ENCODE measurements around the gene PIK3C2G. TPM values are rescaled to one million over a fixed set of nuclear protein-coding genes. Genes with fewer than 3 reads are reported as not detected.

Gene PIK3C2G
- total and polyA plus RNA-seq, 2 donors: 0.05 TPM

- Histone ChIP-seq H3K4me1 (ENCODE audit: control insufficient read depth in 2 of 2, insufficient read depth in 2 of 2, low read length in 2 of 2) (no peaks in the 10 kb centered on the region), H3K4me3 (ENCODE audit: low read length in 2 of 2) (no peak overlapping the region), H3K9me3 (ENCODE audit: control insufficient read depth in 2 of 2, insufficient read depth in 1 of 2, low read length in 1 of 2) (no peaks in the 10 kb centered on the region), H3K27ac (ENCODE audit: low read depth in 1 of 2, low read length in 1 of 2) (no peak overlapping the region), H3K27me3 (ENCODE audit: control insufficient read depth in 2 of 2, insufficient read depth in 1 of 2, low read length in 1 of 2) (no peaks in the 10 kb centered on the region), H3K36me3 (ENCODE audit: control insufficient read depth in 2 of 2, insufficient read depth in 2 of 2, low read length in 1 of 2) (no peaks in the 10 kb centered on the region)
- no peak for DNase-seq (ENCODE audit: low read depth in 6 of 9, low spot score in 9 of 9)
- 90% methylated on average over 3 of the region's 3 CpGs for WGBS
Observed at GRCh38 chr12:18446061-18446644, 184.8 kb downstream of the PIK3C2G start.

GRCh38 chr12:18454330-18454729 is 193.0 kb downstream of the PIK3C2G start:
- no peaks in the 10 kb centered on the region for H3K36me3 ChIP-seq (ENCODE audit: control insufficient read depth in 2 of 2, insufficient read depth in 2 of 2, low read length in 1 of 2)
- 13% methylated on average over 1 of the region's 1 CpG for WGBS
- no peaks in the 10 kb centered on the region for H3K9me3 ChIP-seq (ENCODE audit: control insufficient read depth in 2 of 2, insufficient read depth in 1 of 2, low read length in 1 of 2)
- H3K27ac ChIP-seq (ENCODE audit: low read depth in 1 of 2, low read length in 1 of 2): no peak overlapping the region
- no peaks in the 10 kb centered on the region for H3K4me1 ChIP-seq (ENCODE audit: control insufficient read depth in 2 of 2, insufficient read depth in 2 of 2, low read length in 2 of 2)
- DNase-seq (ENCODE audit: low read depth in 6 of 9, low spot score in 9 of 9): no peak
- no peaks in the 10 kb centered on the region for H3K27me3 ChIP-seq (ENCODE audit: control insufficient read depth in 2 of 2, insufficient read depth in 1 of 2, low read length in 1 of 2)
- no peak overlapping the region for H3K4me3 ChIP-seq (ENCODE audit: low read length in 2 of 2)

- no peaks in the 10 kb centered on the region for H3K9me3 ChIP-seq (ENCODE audit: control insufficient read depth in 2 of 2, insufficient read depth in 1 of 2, low read length in 1 of 2)
- no peaks in the 10 kb centered on the region for H3K36me3 ChIP-seq (ENCODE audit: control insufficient read depth in 2 of 2, insufficient read depth in 2 of 2, low read length in 1 of 2)
- WGBS: 97% methylated on average over 2 of the region's 2 CpGs
- no peak overlapping the region for H3K4me3 ChIP-seq (ENCODE audit: low read length in 2 of 2)
- no peak for DNase-seq (ENCODE audit: low read depth in 6 of 9, low spot score in 9 of 9)
- no peaks in the 10 kb centered on the region for H3K27me3 ChIP-seq (ENCODE audit: control insufficient read depth in 2 of 2, insufficient read depth in 1 of 2, low read length in 1 of 2)
- H3K27ac ChIP-seq (ENCODE audit: low read depth in 1 of 2, low read length in 1 of 2): no peak overlapping the region
- H3K4me1 ChIP-seq (ENCODE audit: control insufficient read depth in 2 of 2, insufficient read depth in 2 of 2, low read length in 2 of 2): no peaks in the 10 kb centered on the region
Observed at GRCh38 chr12:18456344-18456743, 195.0 kb downstream of the PIK3C2G start.

- Histone ChIP-seq H3K4me3 (ENCODE audit: low read length in 2 of 2) (no peak overlapping the region), H3K9me3 (ENCODE audit: control insufficient read depth in 2 of 2, insufficient read depth in 1 of 2, low read length in 1 of 2) (no peaks in the 10 kb centered on the region), H3K36me3 (ENCODE audit: control insufficient read depth in 2 of 2, insufficient read depth in 2 of 2, low read length in 1 of 2) (no peaks in the 10 kb centered on the region), H3K4me1 (ENCODE audit: control insufficient read depth in 2 of 2, insufficient read depth in 2 of 2, low read length in 2 of 2) (no peaks in the 10 kb centered on the region), H3K27me3 (ENCODE audit: control insufficient read depth in 2 of 2, insufficient read depth in 1 of 2, low read length in 1 of 2) (no peaks in the 10 kb centered on the region), H3K27ac (ENCODE audit: low read depth in 1 of 2, low read length in 1 of 2) (no peak overlapping the region)
- DNase-seq (ENCODE audit: low read depth in 6 of 9, low spot score in 9 of 9): no peak
- 82% methylated on average over 1 of the region's 1 CpG for WGBS
Observed at GRCh38 chr12:18457362-18457761, 196.0 kb downstream of the PIK3C2G start.

GRCh38 chr12:18461758-18462157 is 200.4 kb downstream of the PIK3C2G start:
- Histone ChIP-seq H3K36me3 (ENCODE audit: control insufficient read depth in 2 of 2, insufficient read depth in 2 of 2, low read length in 1 of 2) (no peaks in the 10 kb centered on the region), H3K27ac (ENCODE audit: low read depth in 1 of 2, low read length in 1 of 2) (no peak overlapping the region), H3K27me3 (ENCODE audit: control insufficient read depth in 2 of 2, insufficient read depth in 1 of 2, low read length in 1 of 2) (no peaks in the 10 kb centered on the region), H3K4me3 (ENCODE audit: low read length in 2 of 2) (no peak overlapping the region), H3K4me1 (ENCODE audit: control insufficient read depth in 2 of 2, insufficient read depth in 2 of 2, low read length in 2 of 2) (no peaks in the 10 kb centered on the region), H3K9me3 (ENCODE audit: control insufficient read depth in 2 of 2, insufficient read depth in 1 of 2, low read length in 1 of 2) (no peaks in the 10 kb centered on the region)
- no peak for DNase-seq (ENCODE audit: low read depth in 6 of 9, low spot score in 9 of 9)
- 96% methylated on average over 2 of the region's 2 CpGs for WGBS

GRCh38 chr12:18462442-18462841 is 201.1 kb downstream of the PIK3C2G start:
- DNase-seq (ENCODE audit: low read depth in 6 of 9, low spot score in 9 of 9): peak in 1 of 9 donors; percentile 0
- H3K27me3 ChIP-seq (ENCODE audit: control insufficient read depth in 2 of 2, insufficient read depth in 1 of 2, low read length in 1 of 2): no peaks in the 10 kb centered on the region
- no peak overlapping the region for H3K27ac ChIP-seq (ENCODE audit: low read depth in 1 of 2, low read length in 1 of 2)
- 48% methylated on average over 3 of the region's 3 CpGs for WGBS
- H3K4me1 ChIP-seq (ENCODE audit: control insufficient read depth in 2 of 2, insufficient read depth in 2 of 2, low read length in 2 of 2): no peaks in the 10 kb centered on the region
- no peaks in the 10 kb centered on the region for H3K36me3 ChIP-seq (ENCODE audit: control insufficient read depth in 2 of 2, insufficient read depth in 2 of 2, low read length in 1 of 2)
- H3K4me3 ChIP-seq (ENCODE audit: low read length in 2 of 2): no peak overlapping the region
- H3K9me3 ChIP-seq (ENCODE audit: control insufficient read depth in 2 of 2, insufficient read depth in 1 of 2, low read length in 1 of 2): no peaks in the 10 kb centered on the region

GRCh38 chr12:18467620-18468245 is 206.4 kb downstream of the PIK3C2G start:
- Histone ChIP-seq H3K4me1 (ENCODE audit: control insufficient read depth in 2 of 2, insufficient read depth in 2 of 2, low read length in 2 of 2) (no peaks in the 10 kb centered on the region), H3K36me3 (ENCODE audit: control insufficient read depth in 2 of 2, insufficient read depth in 2 of 2, low read length in 1 of 2) (no peaks in the 10 kb centered on the region), H3K27ac (ENCODE audit: low read depth in 1 of 2, low read length in 1 of 2) (no peak overlapping the region)

GRCh38 chr12:18468246-18469075 is 207.1 kb downstream of the PIK3C2G start:
- DNase-seq (ENCODE audit: low read depth in 6 of 9, low spot score in 9 of 9): no peak
- WGBS: 93% methylated on average over 1 of the region's 1 CpG
- no peak overlapping the region for H3K4me3 ChIP-seq (ENCODE audit: low read length in 2 of 2)
- no peak overlapping the region for H3K27ac ChIP-seq (ENCODE audit: low read depth in 1 of 2, low read length in 1 of 2)
- H3K27me3 ChIP-seq (ENCODE audit: control insufficient read depth in 2 of 2, insufficient read depth in 1 of 2, low read length in 1 of 2): no peaks in the 10 kb centered on the region
- H3K9me3 ChIP-seq (ENCODE audit: control insufficient read depth in 2 of 2, insufficient read depth in 1 of 2, low read length in 1 of 2): no peaks in the 10 kb centered on the region
- H3K36me3 ChIP-seq (ENCODE audit: control insufficient read depth in 2 of 2, insufficient read depth in 2 of 2, low read length in 1 of 2): no peaks in the 10 kb centered on the region
- no peaks in the 10 kb centered on the region for H3K4me1 ChIP-seq (ENCODE audit: control insufficient read depth in 2 of 2, insufficient read depth in 2 of 2, low read length in 2 of 2)

More at GRCh38 chr12:18467620-18468245, 206.4 kb downstream of the PIK3C2G start:
- Histone ChIP-seq H3K27me3 (ENCODE audit: control insufficient read depth in 2 of 2, insufficient read depth in 1 of 2, low read length in 1 of 2) (no peaks in the 10 kb centered on the region), H3K4me3 (ENCODE audit: low read length in 2 of 2) (no peak overlapping the region), H3K9me3 (ENCODE audit: control insufficient read depth in 2 of 2, insufficient read depth in 1 of 2, low read length in 1 of 2) (no peaks in the 10 kb centered on the region)
- DNase-seq (ENCODE audit: low read depth in 6 of 9, low spot score in 9 of 9): no peak

- Histone ChIP-seq H3K27ac (ENCODE audit: low read depth in 1 of 2, low read length in 1 of 2) (no peak overlapping the region), H3K27me3 (ENCODE audit: control insufficient read depth in 2 of 2, insufficient read depth in 1 of 2, low read length in 1 of 2) (no peaks in the 10 kb centered on the region), H3K36me3 (ENCODE audit: control insufficient read depth in 2 of 2, insufficient read depth in 2 of 2, low read length in 1 of 2) (no peaks in the 10 kb centered on the region), H3K9me3 (ENCODE audit: control insufficient read depth in 2 of 2, insufficient read depth in 1 of 2, low read length in 1 of 2) (no peaks in the 10 kb centered on the region), H3K4me1 (ENCODE audit: control insufficient read depth in 2 of 2, insufficient read depth in 2 of 2, low read length in 2 of 2) (no peaks in the 10 kb centered on the region), H3K4me3 (ENCODE audit: low read length in 2 of 2) (no peak overlapping the region)
- WGBS: 98% methylated on average over 3 of the region's 3 CpGs
- DNase-seq (ENCODE audit: low read depth in 6 of 9, low spot score in 9 of 9): no peak
Observed at GRCh38 chr12:18470251-18470650, 208.9 kb downstream of the PIK3C2G start.
